ENCODE results near the gene C2orf81.

Gene C2orf81

DNA sequence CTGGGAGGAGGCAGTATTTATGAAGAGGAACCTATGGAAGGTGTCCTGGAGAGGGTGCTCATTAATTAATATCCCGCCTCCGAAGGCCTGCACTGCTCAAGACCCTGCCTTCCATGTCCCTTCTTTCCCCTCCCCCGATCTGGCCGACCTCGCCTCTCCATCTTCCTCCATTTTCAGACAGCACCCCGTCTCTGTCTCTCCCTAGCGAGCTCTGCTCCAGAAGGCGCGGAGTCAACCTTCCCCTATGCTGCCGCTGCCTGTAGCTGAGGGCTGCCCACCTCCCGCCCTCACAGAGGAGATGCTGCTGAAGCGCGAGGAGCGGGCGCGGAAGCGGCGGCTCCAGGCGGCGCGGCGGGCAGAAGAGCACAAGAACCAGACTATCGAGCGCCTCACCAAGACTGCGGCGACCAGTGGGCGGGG is 35.7 kb upstream of the C2orf81 start:
- DNase-seq = no peak
- Histone ChIP-seq H3K27me3 (no peaks in the 10 kb centered on the region), H3K4me3 (peak overlapping the region; percentile 66 to 92)

DNA sequence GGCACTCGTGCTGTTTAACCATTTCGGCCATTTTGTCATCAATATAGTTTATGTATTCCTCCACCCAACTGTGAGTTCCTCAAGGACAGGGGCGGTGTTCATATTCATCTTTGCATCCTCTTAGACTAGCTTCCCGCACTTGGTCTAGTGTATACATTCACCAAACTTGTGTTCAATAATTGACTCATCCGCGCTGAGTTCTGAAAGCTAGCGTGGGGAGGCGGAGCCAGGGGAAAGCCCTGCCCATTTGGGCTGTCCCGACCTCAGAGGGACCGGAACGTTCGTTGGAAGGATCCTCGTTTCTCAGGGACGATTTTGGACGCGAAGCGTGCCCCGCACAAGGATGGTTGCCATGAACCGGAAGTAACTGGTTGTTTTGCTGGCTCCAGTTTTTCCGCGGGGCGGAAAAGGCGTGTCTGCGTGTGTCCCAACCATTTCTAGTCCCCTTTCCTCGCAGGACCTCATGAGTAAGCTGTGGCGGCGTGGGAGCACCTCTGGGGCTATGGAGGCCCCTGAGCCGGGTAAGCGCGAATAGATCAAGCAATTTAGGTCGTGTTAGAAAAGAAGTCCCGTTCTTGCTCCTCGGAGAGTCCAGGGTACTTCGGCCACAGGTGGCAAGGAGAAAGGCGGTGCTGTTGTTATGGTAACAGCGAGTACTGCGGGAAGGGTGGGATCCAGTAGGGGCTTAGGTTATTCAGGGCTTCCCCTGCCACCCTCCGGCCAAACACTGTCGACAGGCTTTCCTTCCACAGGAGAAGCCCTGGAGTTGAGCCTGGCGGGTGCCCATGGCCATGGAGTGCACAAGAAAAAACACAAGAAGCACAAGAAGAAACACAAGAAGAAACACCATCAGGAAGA is 33.5 kb upstream of the C2orf81 start, which contains the start of gene INO80B:
Gene INO80B, plus strand, starts transcription at position 434 of the 858 bp plus-strand sequence. Its CDS starts 30 bp downstream, at position 464.
- peak; percentile 94 to 97 for DNase-seq
- no peaks in the 10 kb centered on the region for H3K9me3 ChIP-seq
- intact Hi-C loops (cut with DNase I; ENCODE audit: low total_unique reads) = loop anchor here (2.0 kb wide), 1 partner anchor 28 kb away; the partner anchor contains the start of genes CCDC142 and TTC31
- peak within 1 kb of the TSS; percentile 71 to 90 for H3K4me3 ChIP-seq
- no peaks in the 10 kb centered on the region for H3K36me3 ChIP-seq
- no peaks in the 10 kb centered on the region for H3K27me3 ChIP-seq
- peak within 1 kb of the TSS; percentile 80 for H3K27ac ChIP-seq
- peaks cover 0 to 34% (median 33%) of the 10 kb centered on the region in 4 donors for H3K4me1 ChIP-seq
- TF ChIP-seq, protein P1, sequence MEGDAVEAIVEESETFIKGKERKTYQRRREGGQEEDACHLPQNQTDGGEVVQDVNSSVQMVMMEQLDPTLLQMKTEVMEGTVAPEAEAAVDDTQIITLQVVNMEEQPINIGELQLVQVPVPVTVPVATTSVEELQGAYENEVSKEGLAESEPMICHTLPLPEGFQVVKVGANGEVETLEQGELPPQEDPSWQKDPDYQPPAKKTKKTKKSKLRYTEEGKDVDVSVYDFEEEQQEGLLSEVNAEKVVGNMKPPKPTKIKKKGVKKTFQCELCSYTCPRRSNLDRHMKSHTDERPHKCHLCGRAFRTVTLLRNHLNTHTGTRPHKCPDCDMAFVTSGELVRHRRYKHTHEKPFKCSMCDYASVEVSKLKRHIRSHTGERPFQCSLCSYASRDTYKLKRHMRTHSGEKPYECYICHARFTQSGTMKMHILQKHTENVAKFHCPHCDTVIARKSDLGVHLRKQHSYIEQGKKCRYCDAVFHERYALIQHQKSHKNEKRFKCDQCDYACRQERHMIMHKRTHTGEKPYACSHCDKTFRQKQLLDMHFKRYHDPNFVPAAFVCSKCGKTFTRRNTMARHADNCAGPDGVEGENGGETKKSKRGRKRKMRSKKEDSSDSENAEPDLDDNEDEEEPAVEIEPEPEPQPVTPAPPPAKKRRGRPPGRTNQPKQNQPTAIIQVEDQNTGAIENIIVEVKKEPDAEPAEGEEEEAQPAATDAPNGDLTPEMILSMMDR (IDR thresholded peaks at IDR 0.05) = no peak

More for the DNA sequence above, 35.7 kb upstream of the C2orf81 start:
- TF ChIP-seq, protein P1 (IDR thresholded peaks at IDR 0.05) = no peak
- Histone ChIP-seq H3K4me1 (peaks cover 0 to 34% (median 33%) of the 10 kb centered on the region in 4 donors), H3K36me3 (peaks cover 0 to 14% (median 0%) of the 10 kb centered on the region in 3 donors), H3K27ac (peak overlapping the region; percentile 96 to 97), H3K9me3 (no peaks in the 10 kb centered on the region)
- intact Hi-C loops (cut with DNase I; ENCODE audit: low total_unique reads) = no loop called here

DNA sequence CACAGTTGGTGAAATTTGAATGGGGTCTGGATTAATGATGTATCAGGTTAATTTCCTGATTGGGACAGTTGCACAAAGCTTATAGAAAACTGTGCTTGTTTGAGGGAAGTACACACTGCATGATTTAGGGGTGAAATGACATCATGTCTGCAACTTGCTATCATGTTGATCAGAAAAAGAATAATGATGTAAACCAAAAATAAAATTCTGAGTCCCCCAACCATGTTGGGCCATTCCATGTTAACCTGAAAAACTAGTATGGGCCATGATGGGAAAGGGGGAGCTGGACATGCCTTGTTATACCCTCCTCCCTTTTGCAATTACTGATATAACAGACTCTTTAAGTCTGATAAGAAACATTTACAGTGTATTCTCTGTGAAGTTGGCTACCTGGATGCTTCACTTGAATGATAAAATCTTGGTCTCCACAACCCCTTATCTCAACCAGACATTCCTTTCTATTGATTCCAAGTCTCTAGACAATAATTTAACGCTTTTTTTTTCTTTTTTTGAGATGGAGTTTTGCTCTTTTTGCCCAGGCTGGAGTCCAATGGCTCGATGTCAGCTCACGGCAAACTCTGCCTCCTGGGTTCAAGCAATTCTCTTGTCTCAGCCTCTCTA is 29.3 kb upstream of the C2orf81 start:
- H3K36me3 ChIP-seq = no peaks in the 10 kb centered on the region
- intact Hi-C loops (cut with DNase I; ENCODE audit: low total_unique reads) = no loop called here
- peaks cover 0 to 7% (median 6%) of the 10 kb centered on the region in 4 donors for H3K4me1 ChIP-seq
- H3K4me3 ChIP-seq = no peak overlapping the region
- TF ChIP-seq, protein P1 (IDR thresholded peaks at IDR 0.05) = no peak
- no peaks in the 10 kb centered on the region for H3K9me3 ChIP-seq
- H3K27ac ChIP-seq = no peak overlapping the region
- no peaks in the 10 kb centered on the region for H3K27me3 ChIP-seq
- no peak for DNase-seq

DNA sequence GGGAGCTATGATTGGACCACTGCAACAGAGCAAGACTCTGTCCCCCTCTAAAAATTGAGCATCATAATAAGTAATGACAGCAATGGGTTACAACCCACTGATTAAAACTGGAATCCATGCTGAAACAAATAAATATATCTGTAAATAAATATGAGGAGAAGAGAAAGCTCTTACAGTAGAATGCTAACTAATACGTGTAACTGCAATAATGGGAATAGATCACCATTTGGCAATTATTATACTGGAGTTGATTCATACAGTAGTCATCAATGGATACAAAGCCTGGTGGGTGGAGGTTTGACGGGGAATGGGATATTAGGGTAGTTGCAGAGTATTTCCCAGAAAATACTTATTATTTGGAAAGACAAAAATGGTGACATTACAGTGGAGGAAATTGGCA is 27.4 kb upstream of the C2orf81 start:
- no peaks in the 10 kb centered on the region for H3K4me1 ChIP-seq
- TF ChIP-seq, protein P1 (IDR thresholded peaks at IDR 0.05) = no peak
- H3K9me3 ChIP-seq = no peaks in the 10 kb centered on the region
- no peak for DNase-seq
- intact Hi-C loops (cut with DNase I; ENCODE audit: low total_unique reads) = no loop called here
- H3K36me3 ChIP-seq = no peaks in the 10 kb centered on the region
- H3K4me3 ChIP-seq = no peak overlapping the region
- no peaks in the 10 kb centered on the region for H3K27me3 ChIP-seq
- no peak overlapping the region for H3K27ac ChIP-seq

DNA sequence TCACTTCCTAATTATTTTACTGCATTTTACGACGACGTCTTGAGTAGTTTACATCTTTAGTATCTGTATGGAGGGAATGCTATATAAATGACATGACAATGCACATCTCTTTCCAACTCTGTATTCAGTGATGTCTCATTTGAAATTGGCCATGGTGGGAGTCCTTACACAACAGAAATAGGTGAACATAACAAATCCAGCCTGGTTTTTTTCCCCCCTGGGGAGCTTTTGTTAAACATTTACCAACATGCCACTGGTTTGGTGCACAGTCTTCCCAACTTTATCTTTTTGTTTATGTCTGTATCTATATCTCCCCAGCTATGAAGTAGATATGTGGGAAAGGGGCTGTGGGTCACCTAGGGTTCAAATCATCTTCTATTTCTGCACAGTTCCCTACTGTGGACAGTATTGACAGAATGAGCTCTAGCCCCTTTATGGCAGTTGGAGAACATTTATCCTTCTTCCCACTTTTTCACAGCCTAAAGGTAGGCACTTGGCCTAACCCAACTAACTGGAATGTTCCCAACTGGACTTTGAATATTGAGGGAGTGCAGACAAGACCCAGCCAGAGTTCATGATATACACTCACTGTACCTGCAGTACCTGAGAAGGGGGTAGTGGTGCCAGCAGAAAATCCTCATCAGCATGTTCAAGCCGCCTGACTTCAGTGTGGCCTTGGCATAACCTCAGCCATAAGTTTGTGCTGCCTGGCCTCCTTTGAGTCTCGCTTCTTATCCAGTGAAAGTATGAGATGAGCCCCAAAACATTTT is 26.0 kb upstream of the C2orf81 start:
- H3K36me3 ChIP-seq = no peaks in the 10 kb centered on the region
- no peak overlapping the region for H3K27ac ChIP-seq
- H3K4me1 ChIP-seq = no peaks in the 10 kb centered on the region
- TF ChIP-seq, protein P1 (IDR thresholded peaks at IDR 0.05) = no peak
- intact Hi-C loops (cut with DNase I; ENCODE audit: low total_unique reads) = no loop called here
- H3K27me3 ChIP-seq = no peaks in the 10 kb centered on the region
- no peak overlapping the region for H3K4me3 ChIP-seq
- DNase-seq = no peak
- H3K9me3 ChIP-seq = no peaks in the 10 kb centered on the region

All from tibial artery (tissue), 4 donors.